Fibroblast of mammary gland (primary cell): ENCODE results near the gene DDX39B.

Experiments used
- DNase-seq: peaks from one replicate; pipeline ENCODE4 v3.0.0-alpha.2; 2010; ENCODE audit warnings: low read depth
- H3K4me3 ChIP-seq: 2 replicates; pipeline ENCODE4 v1.5.1; 2011; ENCODE audit warnings: low read depth, mild to moderate bottlenecking, low read length, moderate library complexity; ENCODE audit not compliant: control insufficient read depth
- TF ChIP-seq, protein P1 (sequence below): conservative IDR thresholded peaks from 2 replicates; pipeline ENCODE4 v1.5.1; 2011; ENCODE audit warnings: low read depth, low read length, inconsistent platforms; ENCODE audit not compliant: control insufficient read depth, insufficient read depth

DDX39B gene

DNA sequence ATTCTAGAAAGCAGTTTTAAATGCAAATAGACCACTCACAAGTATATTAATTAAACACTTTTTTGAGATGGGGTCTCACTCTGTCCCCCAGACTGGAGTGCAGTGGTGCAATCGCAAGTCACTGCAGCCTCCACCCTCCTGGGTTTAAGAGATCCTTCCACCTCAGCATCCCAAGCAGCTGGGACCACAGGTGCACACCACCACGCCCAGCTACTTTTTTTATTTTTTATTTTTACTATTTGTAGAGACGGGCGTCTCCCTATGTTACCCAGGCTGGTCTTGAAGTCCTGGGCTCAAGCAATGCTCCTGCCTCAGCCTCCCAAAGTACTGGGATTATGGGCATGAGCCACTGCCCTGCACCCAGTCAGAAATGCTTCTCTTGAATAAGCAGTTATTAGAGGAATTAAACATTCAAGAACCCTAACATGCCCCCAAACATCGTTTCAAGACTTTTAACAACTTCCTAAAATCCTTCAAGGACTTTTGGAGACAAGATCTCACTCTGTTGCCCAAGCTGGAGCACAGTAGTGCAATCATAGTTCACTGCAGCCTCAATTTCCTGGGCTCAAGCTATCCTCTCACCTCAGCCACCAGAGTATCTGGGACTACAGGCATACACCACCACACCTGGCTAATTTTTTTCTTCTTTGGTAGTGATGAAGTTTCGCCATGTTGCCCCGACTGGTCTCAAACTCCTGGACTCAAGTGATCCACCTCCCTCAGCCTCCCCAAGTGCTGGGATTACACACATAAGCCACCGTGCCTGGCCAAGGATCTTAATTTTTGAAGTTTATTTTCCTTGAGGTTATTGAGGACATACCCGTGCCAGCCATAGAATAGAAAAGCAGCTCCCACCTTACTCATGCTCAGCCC lies 9.8 kb downstream of the DDX39B start:
- H3K4me3 ChIP-seq, result no peak overlapping the region
- no peak for DNase-seq
- TF ChIP-seq, protein P1, sequence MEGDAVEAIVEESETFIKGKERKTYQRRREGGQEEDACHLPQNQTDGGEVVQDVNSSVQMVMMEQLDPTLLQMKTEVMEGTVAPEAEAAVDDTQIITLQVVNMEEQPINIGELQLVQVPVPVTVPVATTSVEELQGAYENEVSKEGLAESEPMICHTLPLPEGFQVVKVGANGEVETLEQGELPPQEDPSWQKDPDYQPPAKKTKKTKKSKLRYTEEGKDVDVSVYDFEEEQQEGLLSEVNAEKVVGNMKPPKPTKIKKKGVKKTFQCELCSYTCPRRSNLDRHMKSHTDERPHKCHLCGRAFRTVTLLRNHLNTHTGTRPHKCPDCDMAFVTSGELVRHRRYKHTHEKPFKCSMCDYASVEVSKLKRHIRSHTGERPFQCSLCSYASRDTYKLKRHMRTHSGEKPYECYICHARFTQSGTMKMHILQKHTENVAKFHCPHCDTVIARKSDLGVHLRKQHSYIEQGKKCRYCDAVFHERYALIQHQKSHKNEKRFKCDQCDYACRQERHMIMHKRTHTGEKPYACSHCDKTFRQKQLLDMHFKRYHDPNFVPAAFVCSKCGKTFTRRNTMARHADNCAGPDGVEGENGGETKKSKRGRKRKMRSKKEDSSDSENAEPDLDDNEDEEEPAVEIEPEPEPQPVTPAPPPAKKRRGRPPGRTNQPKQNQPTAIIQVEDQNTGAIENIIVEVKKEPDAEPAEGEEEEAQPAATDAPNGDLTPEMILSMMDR, result no peak

DNA sequence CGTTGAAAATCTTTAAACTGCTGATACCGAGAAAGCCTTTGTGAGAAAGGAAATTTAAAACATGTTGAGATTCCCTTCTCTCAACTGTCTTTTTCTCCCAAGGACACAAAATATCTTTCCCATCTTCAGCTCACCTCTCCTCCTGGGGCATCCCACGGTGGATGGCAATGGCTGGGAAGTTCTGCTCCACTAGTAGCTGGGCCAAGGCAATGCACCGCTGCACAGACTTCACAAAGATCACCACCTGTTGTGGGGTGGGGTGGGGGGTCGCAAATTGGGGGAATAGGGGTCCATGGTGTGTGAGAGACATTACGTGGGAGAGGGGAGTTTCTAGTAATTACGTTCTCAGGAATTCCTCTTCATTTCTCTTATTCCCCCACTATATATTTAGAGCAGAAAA lies 10.6 kb downstream of the DDX39B start:
- TF ChIP-seq, protein P1, result no peak
- no peak overlapping the region for H3K4me3 ChIP-seq
- no peak for DNase-seq

DNA sequence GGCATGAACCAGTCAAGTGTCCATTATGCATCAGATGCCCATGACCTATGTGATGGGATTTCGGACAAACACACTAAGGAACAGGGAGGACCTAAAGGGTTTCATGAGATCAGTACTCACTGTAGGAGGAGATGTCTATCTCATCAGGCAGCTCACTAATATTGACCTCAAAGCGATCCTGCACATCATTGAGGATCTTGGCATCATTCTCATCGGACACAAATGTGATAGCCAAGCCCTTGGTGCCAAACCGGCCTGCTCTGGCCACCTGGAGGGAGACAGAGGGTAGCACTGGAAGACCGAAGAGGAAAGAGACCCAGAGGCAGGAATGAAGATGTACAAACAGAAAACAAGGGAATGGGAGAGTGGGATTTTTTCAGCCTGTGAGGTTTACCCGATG lies 11.1 kb downstream of the DDX39B start:
- no peak overlapping the region for H3K4me3 ChIP-seq
- TF ChIP-seq, protein P1, result peak; percentile 8
- DNase-seq, result no peak

DNA sequence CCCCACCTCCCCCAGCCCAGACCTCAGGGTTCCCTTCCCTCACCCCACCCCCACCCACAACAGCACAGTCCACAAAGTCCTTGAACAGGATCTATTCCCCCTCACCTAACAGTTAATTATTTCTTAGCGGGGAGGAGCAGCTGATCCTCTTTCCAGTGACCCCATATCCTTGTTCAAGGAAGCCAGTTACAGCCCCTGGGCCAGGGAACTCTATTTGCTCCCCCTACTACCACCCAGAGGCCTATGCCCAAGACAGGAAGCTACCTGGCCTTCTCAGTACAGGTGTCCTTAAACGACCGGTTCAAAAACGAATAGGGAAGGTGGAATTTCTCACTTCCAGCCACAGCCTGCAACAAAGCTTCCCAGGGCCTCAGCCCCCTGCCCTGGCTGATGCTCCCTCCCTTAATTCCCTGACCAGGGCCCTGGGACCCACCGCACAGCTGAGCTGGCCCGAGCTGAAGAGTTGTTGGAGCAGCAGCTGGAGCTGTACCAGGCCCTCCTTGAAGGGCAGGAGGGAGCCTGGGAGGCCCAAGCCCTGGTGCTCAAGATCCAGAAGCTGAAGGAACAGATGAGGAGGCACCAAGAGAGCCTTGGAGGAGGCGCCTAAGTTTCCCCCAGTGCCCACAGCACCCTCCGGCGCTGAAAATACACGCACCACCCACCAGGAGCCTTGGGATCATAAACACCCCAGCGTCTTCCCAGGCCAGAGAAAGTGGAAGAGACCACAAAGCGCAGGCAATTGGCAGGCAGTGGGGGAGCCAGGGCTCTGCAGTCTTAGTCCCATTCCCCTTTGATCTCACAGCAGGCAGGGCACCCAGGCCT lies 12.3 kb downstream of the DDX39B start:
- DNase-seq, result no peak
- TF ChIP-seq, protein P1, result no peak
- H3K4me3 ChIP-seq, result no peak overlapping the region

DNA sequence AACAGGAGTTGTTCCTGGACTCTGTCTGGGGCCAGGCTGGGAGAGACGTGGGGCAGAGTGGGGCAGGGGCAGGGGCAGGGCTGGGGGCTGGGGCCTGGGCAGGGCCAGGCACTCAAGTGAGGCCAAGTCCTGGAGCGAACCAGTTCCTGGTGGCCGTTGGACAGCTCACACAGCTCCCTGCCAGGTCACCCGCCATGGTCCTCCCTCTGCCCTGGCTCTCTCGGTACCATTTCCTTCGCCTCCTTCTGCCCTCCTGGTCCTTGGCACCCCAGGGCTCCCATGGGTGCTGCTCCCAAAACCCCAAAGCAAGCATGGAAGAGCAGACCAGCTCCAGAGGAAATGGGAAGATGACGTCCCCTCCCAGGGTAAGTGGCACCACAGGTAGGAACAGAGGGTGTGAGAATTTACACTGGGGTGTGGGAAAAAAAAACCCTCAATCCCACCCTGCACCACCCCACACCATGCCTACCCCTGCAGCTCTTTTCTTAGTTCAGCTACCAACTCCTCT lies 12.9 kb downstream of the DDX39B start, which contains the start of gene MCCD1:
MCCD1 (plus strand) TSS at position 142 of the 508 bp plus-strand sequence; CDS start at position 195, 53 bp downstream.
- TF ChIP-seq, protein P1, result no peak
- DNase-seq, result no peak

DNA sequence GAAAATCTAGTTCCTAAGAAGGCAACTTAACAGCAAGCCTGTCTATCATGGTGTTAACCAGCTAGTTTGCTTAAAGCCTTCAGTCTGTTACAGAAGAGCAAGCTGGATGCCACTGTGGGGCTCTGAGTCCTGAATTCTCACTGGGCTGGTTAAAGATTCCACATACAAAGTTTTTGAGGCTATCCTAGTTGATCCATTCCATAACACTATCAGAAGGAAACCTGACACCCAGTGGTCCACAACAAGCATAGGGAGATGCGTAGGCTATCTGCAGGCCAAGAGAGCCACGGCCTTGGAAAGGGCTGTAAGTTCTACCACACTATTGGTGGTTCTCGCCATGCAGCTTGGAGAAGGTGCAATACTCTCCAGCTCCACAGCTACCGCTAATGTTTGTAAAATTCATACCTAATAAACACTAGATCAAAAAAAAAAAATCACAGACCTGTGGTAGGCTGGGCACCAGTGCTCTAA lies 13.5 kb downstream of the DDX39B start:
- TF ChIP-seq, protein P1, result no peak
- no peak for DNase-seq
- no peak overlapping the region for H3K4me3 ChIP-seq

More for the DNA sequence above, 12.9 kb downstream of the DDX39B start, which contains the start of gene MCCD1:
- H3K4me3 ChIP-seq, result no peak within 1 kb of the TSS
